GM21529 (cell line): ENCODE results near the gene CRIP1.

Experiments
- ATAC-seq: cut with Tn5 transposase; IDR thresholded peaks from one replicate; pipeline ENCODE4 v1.9.1; 2021; ENCODE audit not compliant: unreplicated experiment

The CRIP1 gene

GRCh38 chr14:105480199-105480746 is 6.4 kb upstream of the CRIP1 start:
- no peak for ATAC-seq

- peak; percentile 62 for ATAC-seq
Measured at GRCh38 chr14:105480807-105481801, 5.6 kb upstream of the CRIP1 start.

- ATAC-seq = peak; percentile 57
Measured at GRCh38 chr14:105481886-105482457, 4.7 kb upstream of the CRIP1 start.

GRCh38 chr14:105482486-105483110 is 4.1 kb upstream of the CRIP1 start:
- ATAC-seq = no peak

- no peak for ATAC-seq
Measured at GRCh38 chr14:105483300-105484068, 3.2 kb upstream of the CRIP1 start.

GRCh38 chr14:105484069-105484996 is 2.4 kb upstream of the CRIP1 start:
- no peak for ATAC-seq

- no peak for ATAC-seq
Measured at GRCh38 chr14:105484997-105485393, 1.7 kb upstream of the CRIP1 start.

- no peak for ATAC-seq
Measured at GRCh38 chr14:105485739-105486162, 935 bp upstream of the CRIP1 start.

- ATAC-seq = no peak
Measured at GRCh38 chr14:105486974-105487448, 325 bp downstream of the CRIP1 start.

- ATAC-seq = no peak
Measured at GRCh38 chr14:105487449-105487985, 831 bp downstream of the CRIP1 start.

GRCh38 chr14:105487986-105488777 is 1.5 kb downstream of the CRIP1 start:
- ATAC-seq = no peak

- ATAC-seq = no peak
Measured at GRCh38 chr14:105488781-105489541, 2.3 kb downstream of the CRIP1 start.

- no peak for ATAC-seq
Measured at GRCh38 chr14:105489542-105490266, 3.0 kb downstream of the CRIP1 start.

- ATAC-seq = peak; percentile 3
Measured at GRCh38 chr14:105490267-105490571, 3.5 kb downstream of the CRIP1 start.

GRCh38 chr14:105490572-105491365 is 4.1 kb downstream of the CRIP1 start, which contains the start of gene TEDC1:
TSS of gene TEDC1 (plus strand) at chr14:105491246. CDS start at chr14:105491376, 130 bp downstream.
- ATAC-seq = peak; percentile 68

- no peak for ATAC-seq
Measured at GRCh38 chr14:105491366-105491973, 4.8 kb downstream of the CRIP1 start.
